GM12891 (cell line): Measurements from ENCODE around the gene SEMA3A.

Experiments
- POLR2A ChIP-seq: IDR thresholded peaks from 2 replicates; pipeline ENCODE4 v1.6.1; 2011; ENCODE audit warnings: low read depth, low read length, control low read depth
- POLR2AphosphoS5 ChIP-seq: IDR thresholded peaks from 2 replicates; pipeline ENCODE4 v1.6.1; 2011; ENCODE audit warnings: low read depth, low read length, control low read depth
- POU2F2 ChIP-seq: IDR thresholded peaks from 2 replicates; pipeline ENCODE4 v1.6.1; 2011; ENCODE audit warnings: low read depth, mild to moderate bottlenecking, control low read depth, low read length, moderate library complexity

- no peak for TF ChIP-seq POU2F2
- TF ChIP-seq POLR2AphosphoS5 = no peak
- no peak for TF ChIP-seq POLR2A
Measured at GRCh38 chr7:84230491-84230890, 35.9 kb upstream of the SEMA3A start.
